IMR-90 (cell line): ENCODE measurements around the gene KLK14. TPM values are rescaled to one million over a fixed set of nuclear protein-coding genes. Genes with fewer than 3 reads are reported as not detected.

Source experiments
- ATAC-seq: fragments of 200-7000 bp; cut with Tn5 transposase; 2 replicates; pipeline ENCODE4 v1.9.1; 2020; ENCODE audit warnings: low read depth, mild to moderate bottlenecking, moderate library complexity
- BruUV-seq: library from RNA; stranded (reverse); fragments of 400-500 nt; replicated peaks from 2 replicates; lab custom pipeline; 2021; lab: Mats Ljungman, UMichigan
- CTCF ChIA-PET: fragments of 300-600 bp; formaldehyde crosslinking; extraction: SDS; loops from one replicate; lab custom pipeline; 2021; ENCODE audit warnings: antibody characterized with exemption; lab: Yijun Ruan, JAX
- POLR2A ChIA-PET: fragments of 300-600 bp; sonication (Branson Sonifier 250); formaldehyde crosslinking; loops from one replicate; lab custom pipeline; 2022; ENCODE audit warnings: antibody characterized with exemption; ENCODE audit not compliant: unreplicated experiment; lab: Charles Lee
- DNase-seq: peaks from one replicate; pipeline ENCODE4 v3.0.0; 2013
- H2AFZ ChIP-seq: replicated peaks from 2 replicates; pipeline ENCODE3; 2013; ENCODE audit warnings: low read length, mild to moderate bottlenecking; ENCODE audit not compliant: poor library complexity
- H2AK5ac ChIP-seq: 2 replicates; pipeline ENCODE4 v1.6.1; 2013; ENCODE audit warnings: low read depth, low read length, inconsistent platforms
- H2AK9ac ChIP-seq: replicated peaks from 2 replicates; pipeline ENCODE3; 2013; ENCODE audit warnings: mild to moderate bottlenecking, low read depth, low read length, moderate library complexity; ENCODE audit not compliant: poor library complexity
- H2BK120ac ChIP-seq: 2 replicates; pipeline ENCODE4 v1.6.1; 2013; ENCODE audit warnings: low read depth, low read length, inconsistent platforms
- H2BK15ac ChIP-seq: 3 replicates; pipeline ENCODE4 v1.6.1; 2013; ENCODE audit warnings: low read depth, low read length, inconsistent platforms
- H2BK20ac ChIP-seq: 2 replicates; pipeline ENCODE4 v1.6.1; 2013; ENCODE audit warnings: low read depth, mild to moderate bottlenecking, inconsistent platforms, low read length, moderate library complexity
- H2BK5ac ChIP-seq: 2 replicates; pipeline ENCODE4 v1.6.1; 2013; ENCODE audit warnings: mild to moderate bottlenecking, low read depth, low read length, inconsistent platforms; ENCODE audit not compliant: poor library complexity, severe bottlenecking
- H3K14ac ChIP-seq: replicated peaks from 2 replicates; pipeline ENCODE4 v1.6.1; 2013; ENCODE audit warnings: low read depth, low read length, inconsistent platforms
- H3K18ac ChIP-seq: 2 replicates; pipeline ENCODE4 v1.6.1; 2013; ENCODE audit warnings: low read depth, low read length, control low read depth
- H3K23ac ChIP-seq: 2 replicates; pipeline ENCODE4 v1.6.1; 2013; ENCODE audit warnings: low read depth, low read length, inconsistent platforms
- H3K27ac ChIP-seq: 2 replicates; pipeline ENCODE4 v1.5.1; 2013; ENCODE audit warnings: mild to moderate bottlenecking, control low read depth, low read length; ENCODE audit not compliant: insufficient read depth
- H3K27me3 ChIP-seq: 2 replicates; pipeline ENCODE4 v1.6.1; 2013; ENCODE audit warnings: low read length; ENCODE audit not compliant: control insufficient read depth, insufficient read depth
- H3K36me3 ChIP-seq: 2 replicates; pipeline ENCODE4 v1.6.1; 2013; ENCODE audit warnings: low read length, mixed read lengths; ENCODE audit not compliant: control insufficient read depth, insufficient read depth
- H3K4ac ChIP-seq: 2 replicates; pipeline ENCODE4 v1.6.1; 2013; ENCODE audit warnings: low read depth, low read length, inconsistent platforms
- H3K4me1 ChIP-seq: 2 replicates; pipeline ENCODE4 v1.6.1; 2013; ENCODE audit warnings: low read length, mixed read lengths; ENCODE audit not compliant: control insufficient read depth, insufficient read depth
- H3K4me2 ChIP-seq: 2 replicates; pipeline ENCODE4 v1.6.1; 2013; ENCODE audit warnings: low read depth, mild to moderate bottlenecking, control low read depth, low read length, moderate library complexity
- H3K4me3 ChIP-seq: 2 replicates; pipeline ENCODE4 v1.5.1; 2013; ENCODE audit warnings: low read depth, mild to moderate bottlenecking, control low read depth, low read length, moderate library complexity; ENCODE audit not compliant: insufficient read depth
- H3K56ac ChIP-seq: 2 replicates; pipeline ENCODE4 v1.6.1; 2013; ENCODE audit warnings: low read length, inconsistent platforms; ENCODE audit not compliant: insufficient read depth; ENCODE audit errors: extremely low read depth
- H3K79me1 ChIP-seq, 2 experiments: 2 replicates each; pipeline ENCODE4 v1.6.1; 2013; ENCODE audit warnings: low read length in 2 of 2, inconsistent platforms in 1 of 2, low read depth in 1 of 2
- H3K9ac ChIP-seq: 2 replicates; pipeline ENCODE4 v1.6.1; 2013; ENCODE audit warnings: low read depth, low read length, control low read depth
- H3K9me1 ChIP-seq: 2 replicates; pipeline ENCODE4 v1.6.1; 2013; ENCODE audit warnings: low read length, inconsistent platforms; ENCODE audit not compliant: insufficient read depth
- H3K9me3 ChIP-seq: 2 replicates; pipeline ENCODE4 v1.6.1; 2013; ENCODE audit warnings: low read length; ENCODE audit not compliant: control insufficient read depth, insufficient read depth
- H4K20me1 ChIP-seq: 2 replicates; pipeline ENCODE4 v1.6.1; 2013; ENCODE audit warnings: low read length, inconsistent platforms; ENCODE audit not compliant: insufficient read depth
- H4K5ac ChIP-seq: 2 replicates; pipeline ENCODE4 v1.6.1; 2013; ENCODE audit warnings: mild to moderate bottlenecking, low read depth, low read length, control low read depth
- H4K8ac ChIP-seq, 2 experiments: 2 replicates each; pipeline ENCODE4 v1.6.1; 2013; ENCODE audit warnings: low read depth in 2 of 2, low read length in 2 of 2, control low read depth in 1 of 2, inconsistent platforms in 1 of 2
- H4K91ac ChIP-seq: 2 replicates; pipeline ENCODE4 v1.6.1; 2013; ENCODE audit warnings: low read depth, low read length, inconsistent platforms; ENCODE audit not compliant: insufficient read depth
- BHLHE40 ChIP-seq: fragments of 150-350 bp; IDR thresholded peaks from 2 replicates; pipeline ENCODE4 v1.6.1; 2016; ENCODE audit warnings: mild to moderate bottlenecking, low read depth, low read length
- CTCF ChIP-seq: conservative IDR thresholded peaks from 2 replicates; pipeline ENCODE4 v1.5.1; 2012; ENCODE audit warnings: mild to moderate bottlenecking, low read depth, low read length, improper control_type of control experiment
- MAZ ChIP-seq: IDR thresholded peaks from 2 replicates; pipeline ENCODE4 v1.6.1; 2012; ENCODE audit warnings: low read depth, mild to moderate bottlenecking, low read length, improper control_type of control experiment, moderate library complexity, borderline replicate concordance
- NFE2L2 ChIP-seq: fragments of 150-350 bp; IDR thresholded peaks from 2 replicates; pipeline ENCODE4 v1.6.1; 2016; ENCODE audit warnings: low read depth, mild to moderate bottlenecking, low read length
- RAD21 ChIP-seq: IDR thresholded peaks from 2 replicates; pipeline ENCODE4 v1.6.1; 2012; ENCODE audit warnings: low read length, improper control_type of control experiment
- SMC3 ChIP-seq: fragments of 150-350 bp; IDR thresholded peaks from 2 replicates; pipeline ENCODE4 v1.6.1; 2016; ENCODE audit warnings: low read depth, mild to moderate bottlenecking, antibody characterized with exemption, low read length, moderate library complexity
- WGBS, 2 experiments: methylation state at CpG; one replicate each; pipeline versions ENCODE4 v1.1.5 to v1.1.7; 2013; ENCODE audit warnings: missing lambda C conversion rate in 2 of 2; ENCODE audit not compliant: insufficient read length in 1 of 2; ENCODE audit errors: extremely low coverage in 2 of 2; 5-methylcytosine and 5-hydroxymethylcytosine counted together
- dilution Hi-C: fragments of 300-500 bp; cut with HindIII; formaldehyde crosslinking; loops from one replicate; pipeline ENCODE4 v1.14.3; 2018; ENCODE audit warnings: low sequenced_read_pairs; ENCODE audit not compliant: unreplicated experiment
- in situ Hi-C: fragments of 300-500 bp; cut with MboI; formaldehyde crosslinking; loops from 3 replicates; pipeline ENCODE4 v1.14.3; 2019; ENCODE audit warnings: low sequenced_read_pairs, inconsistent platforms, mixed read lengths
- intact Hi-C: fragments of 100-400 bp; cut with micrococcal nuclease; formaldehyde crosslinking; loops from 2 replicates; pipeline ENCODE4 v1.10.0; 2022
- polyA plus RNA-seq, 3 experiments: library from polyadenylated mRNA; depleted of rRNA; stranded (reverse); fragments of >200 nt; gene quantifications; 2 replicates each; pipeline ENCODE4 v1.2.3, GENCODE V29; 2012; ENCODE audit warnings: low replicate concordance in 1 of 3
- total RNA-seq: library from RNA; depleted of rRNA; stranded (reverse); fragments of >200 nt; gene quantifications from 2 replicates; pipeline ENCODE4 v1.2.3, GENCODE V29; 2012

Gene KLK14
- total and polyA plus RNA-seq, 2 of the 4 experiments (the other 2 are of a cell fraction) = not detected

- Histone ChIP-seq H3K36me3 (no peaks in the 10 kb centered on the region), H3K9me1 (no peaks in the 10 kb centered on the region), H4K5ac (no peak overlapping the region), H3K56ac (no peak overlapping the region), H3K9ac (no peak overlapping the region), H2AK9ac (no peak overlapping the region), H3K4me1 (no peaks in the 10 kb centered on the region), H3K18ac (no peak overlapping the region), H4K20me1 (no peaks in the 10 kb centered on the region), H3K4ac (no peak overlapping the region), H3K23ac (no peak overlapping the region), H3K9me3 (peaks cover 8% of the 10 kb centered on the region; the same call in 1 of the 2 replicates), H3K79me1 (no peaks in the 10 kb centered on the region), H2BK20ac (no peak overlapping the region), H2AFZ (no peak overlapping the region), H3K14ac (no peak overlapping the region), H3K4me2 (no peak overlapping the region), H2BK120ac (no peak overlapping the region), H3K27ac (no peak overlapping the region), H2BK5ac (no peak overlapping the region), H2AK5ac (no peak overlapping the region), H4K91ac (no peak overlapping the region), H4K8ac (no peak overlapping the region), H3K27me3 (no peaks in the 10 kb centered on the region), H2BK15ac (no peak overlapping the region), H3K4me3 (no peak overlapping the region)
- ChIA-PET POLR2A (no interaction called here), CTCF (no interaction called here)
- intact Hi-C loops = no loop called here
- no TSS peak for BruUV-seq
- WGBS, 2 experiments = 78% methylated on average over 26 of the region's 28 CpGs; no CpG with 5 or more reads in 1 of the 2 experiments
- in situ Hi-C loops = loop anchor here (10.0 kb wide), 1 partner anchor 143 kb away; no protein-coding TSS in a partner anchor
- dilution Hi-C loops = no loop called here
- TF ChIP-seq BHLHE40 (no peak), CTCF (no peak), NFE2L2 (no peak), RAD21 (no peak), SMC3 (no peak), MAZ (no peak)
- DNase-seq (no peak), ATAC-seq (no peak)
Measured at GRCh38 chr19:51031880-51032225, 50.8 kb downstream of the KLK14 start.
